NB4 (cell line): ENCODE results near the gene BORCS6.

Experiments used
- CTCF ChIP-seq: IDR thresholded peaks from one replicate; pipeline ENCODE4 v1.5.1; 2012; ENCODE audit warnings: low read depth, low read length
- MAX ChIP-seq: IDR thresholded peaks from 2 replicates; pipeline ENCODE4 v1.6.1; 2011; ENCODE audit warnings: low read depth, low read length
- MYC ChIP-seq: IDR thresholded peaks from 2 replicates; pipeline ENCODE4 v1.6.1; 2011; ENCODE audit warnings: low read depth, low read length
- POLR2A ChIP-seq: IDR thresholded peaks from 2 replicates; pipeline ENCODE4 v1.6.1; 2011; ENCODE audit warnings: mild to moderate bottlenecking; ENCODE audit not compliant: insufficient read length; ENCODE audit errors: extremely low read depth

GRCh38 chr17:8138374-8138671 is 51.7 kb downstream of the BORCS6 start:
- TF ChIP-seq CTCF (no peak), MAX (no peak), POLR2A (no peak), MYC (no peak)
